Measurements from ENCODE around the gene ABCB8.

DNA sequence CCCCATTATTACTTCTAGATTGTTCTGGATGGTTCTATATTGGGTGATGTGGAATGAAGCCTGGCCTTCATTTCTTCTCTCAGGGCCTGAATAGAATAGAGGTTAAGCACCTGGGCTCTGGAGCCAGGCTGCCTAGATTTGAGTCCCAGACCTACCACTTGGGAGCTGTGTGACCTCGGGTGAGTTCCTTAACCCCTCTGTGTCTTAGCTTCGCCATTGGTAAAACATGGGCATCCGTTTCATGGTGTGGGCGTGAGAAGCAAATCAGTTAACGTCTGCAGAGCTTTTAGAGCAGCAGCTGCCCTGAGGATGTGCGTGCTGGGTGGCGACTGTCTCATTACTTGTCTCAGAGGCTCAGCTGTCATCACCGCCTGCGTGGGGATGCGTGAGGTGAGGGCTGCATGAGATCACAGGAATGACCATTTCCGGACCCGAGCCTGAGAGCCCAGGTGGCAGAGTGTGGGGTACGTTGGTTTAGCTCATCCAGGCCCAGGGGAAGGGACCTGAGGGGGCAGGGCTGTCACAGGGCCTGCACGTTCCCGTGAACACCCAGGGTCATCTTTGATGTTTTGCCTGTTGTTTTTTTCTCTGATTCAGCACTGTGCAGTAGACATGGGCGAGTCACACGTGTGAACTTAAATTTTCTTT lies 67.7 kb downstream of the ABCB8 start:
- no peak for TF ChIP-seq POLR2A (IDR thresholded peaks at IDR 0.05; ENCODE audit: control extremely low read depth in 1 of 2, low read depth in 2 of 2, low read length in 2 of 2)
- no peak for TF ChIP-seq RXRA (IDR thresholded peaks at IDR 0.05; ENCODE audit: insufficient read depth, low read depth, low read length)
- no peak for TF ChIP-seq EZH2 (IDR thresholded peaks at IDR 0.05; ENCODE audit: low read depth, low read length, severe bottlenecking)
- no peak for TF ChIP-seq JUND (IDR thresholded peaks at IDR 0.05; ENCODE audit: low read length)
- TF ChIP-seq, protein P1, sequence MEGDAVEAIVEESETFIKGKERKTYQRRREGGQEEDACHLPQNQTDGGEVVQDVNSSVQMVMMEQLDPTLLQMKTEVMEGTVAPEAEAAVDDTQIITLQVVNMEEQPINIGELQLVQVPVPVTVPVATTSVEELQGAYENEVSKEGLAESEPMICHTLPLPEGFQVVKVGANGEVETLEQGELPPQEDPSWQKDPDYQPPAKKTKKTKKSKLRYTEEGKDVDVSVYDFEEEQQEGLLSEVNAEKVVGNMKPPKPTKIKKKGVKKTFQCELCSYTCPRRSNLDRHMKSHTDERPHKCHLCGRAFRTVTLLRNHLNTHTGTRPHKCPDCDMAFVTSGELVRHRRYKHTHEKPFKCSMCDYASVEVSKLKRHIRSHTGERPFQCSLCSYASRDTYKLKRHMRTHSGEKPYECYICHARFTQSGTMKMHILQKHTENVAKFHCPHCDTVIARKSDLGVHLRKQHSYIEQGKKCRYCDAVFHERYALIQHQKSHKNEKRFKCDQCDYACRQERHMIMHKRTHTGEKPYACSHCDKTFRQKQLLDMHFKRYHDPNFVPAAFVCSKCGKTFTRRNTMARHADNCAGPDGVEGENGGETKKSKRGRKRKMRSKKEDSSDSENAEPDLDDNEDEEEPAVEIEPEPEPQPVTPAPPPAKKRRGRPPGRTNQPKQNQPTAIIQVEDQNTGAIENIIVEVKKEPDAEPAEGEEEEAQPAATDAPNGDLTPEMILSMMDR (IDR thresholded peaks at IDR 0.05; ENCODE audit: control extremely low read depth in 1 of 3, insufficient read depth in 1 of 3, low read depth in 1 of 3, low read length in 3 of 3) = no peak
- TF ChIP-seq RBBP5 (IDR thresholded peaks at IDR 0.05; ENCODE audit: borderline replicate concordance, low read depth, low read length) = no peak
- TF ChIP-seq CEBPB (IDR thresholded peaks at IDR 0.05; ENCODE audit: low read depth, low read length) = no peak
- no peak for TF ChIP-seq RAD21 (IDR thresholded peaks at IDR 0.05 in 1 of 2, conservative IDR thresholded peaks at IDR 0.05 in 1 of 2; ENCODE audit: low read depth in 2 of 2, low read length in 2 of 2)
